ENCODE data around the gene PSMD14.

PSMD14 gene

DNA sequence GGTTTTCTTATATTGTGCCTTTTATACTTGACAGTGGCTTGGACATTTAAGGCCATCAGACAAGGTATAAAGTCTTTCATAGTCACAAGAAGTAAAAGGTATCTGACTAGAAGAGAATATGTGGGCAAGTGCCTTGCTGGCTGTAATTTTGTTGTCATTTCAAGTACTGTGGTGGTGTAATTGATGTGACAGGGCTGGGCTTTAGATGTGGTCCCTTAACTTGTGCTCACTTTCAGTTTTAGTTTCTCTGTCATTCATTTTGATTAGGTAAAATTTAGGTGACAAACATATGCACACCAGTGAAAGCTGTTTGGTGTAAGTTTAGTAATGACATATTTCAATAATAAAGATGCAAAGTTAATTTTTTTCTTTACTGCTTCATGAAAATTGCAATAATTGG, 76.6 kb downstream of the PSMD14 start:
- DNase-seq (ENCODE audit: low spot score): no peak

DNA sequence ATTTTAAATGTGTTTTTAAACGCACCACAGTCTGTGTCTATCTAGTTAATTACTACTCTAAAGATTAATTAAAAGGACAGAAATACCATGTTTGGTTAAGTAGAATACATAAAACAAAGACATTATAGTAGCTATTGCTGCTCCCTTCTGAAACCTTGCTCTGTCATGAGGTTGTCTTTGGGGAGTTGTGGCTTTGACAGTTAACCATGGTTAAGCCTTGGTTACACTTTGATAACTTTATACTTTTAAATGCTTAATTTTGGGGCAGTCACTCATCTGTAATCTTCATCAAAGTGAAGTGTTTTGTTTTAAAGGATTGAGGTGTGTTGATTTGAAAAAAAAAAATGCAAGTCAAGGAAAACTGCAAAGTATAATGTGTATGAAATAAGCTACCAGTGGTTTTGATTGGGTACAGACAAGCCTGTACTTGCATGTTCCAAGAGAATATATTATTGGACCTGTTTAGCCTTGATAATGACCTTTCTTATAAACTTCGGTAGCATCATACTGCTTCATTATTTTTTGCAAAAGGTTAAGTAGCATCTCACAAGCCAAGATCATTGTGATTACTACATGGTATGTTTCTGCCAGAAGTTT, 78.1 kb downstream of the PSMD14 start:
- DNase-seq (ENCODE audit: low spot score): no peak

DNA sequence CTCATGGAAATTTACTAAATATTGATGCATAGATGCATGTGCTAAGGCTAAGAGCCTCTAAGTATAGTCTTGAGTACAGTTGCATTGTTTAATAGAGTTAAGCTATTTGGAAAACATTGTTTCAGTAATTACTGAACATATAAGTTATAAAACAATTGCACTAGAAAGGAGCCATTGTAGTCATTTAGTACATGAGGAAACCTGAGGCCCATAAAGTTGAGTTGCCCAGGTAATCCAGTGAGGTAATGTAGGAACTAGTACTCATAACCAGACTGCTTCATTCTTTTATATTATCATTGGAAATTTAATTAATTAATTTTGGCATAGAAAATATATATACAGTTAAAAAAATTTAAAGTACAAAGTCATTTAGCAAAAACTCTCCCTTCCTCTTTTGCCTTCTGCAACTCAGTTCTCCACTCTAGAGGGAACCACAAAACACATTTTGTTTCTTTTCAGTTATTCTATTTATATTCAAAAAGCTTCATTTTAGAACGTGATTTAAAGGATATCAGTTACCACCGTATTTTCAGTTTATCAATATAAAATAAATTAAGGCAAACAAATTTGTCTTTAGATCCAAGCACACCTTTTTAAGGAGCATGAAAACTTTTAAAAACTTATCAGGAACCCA, 80.0 kb downstream of the PSMD14 start:
- DNase-seq (ENCODE audit: low spot score): no peak

DNA sequence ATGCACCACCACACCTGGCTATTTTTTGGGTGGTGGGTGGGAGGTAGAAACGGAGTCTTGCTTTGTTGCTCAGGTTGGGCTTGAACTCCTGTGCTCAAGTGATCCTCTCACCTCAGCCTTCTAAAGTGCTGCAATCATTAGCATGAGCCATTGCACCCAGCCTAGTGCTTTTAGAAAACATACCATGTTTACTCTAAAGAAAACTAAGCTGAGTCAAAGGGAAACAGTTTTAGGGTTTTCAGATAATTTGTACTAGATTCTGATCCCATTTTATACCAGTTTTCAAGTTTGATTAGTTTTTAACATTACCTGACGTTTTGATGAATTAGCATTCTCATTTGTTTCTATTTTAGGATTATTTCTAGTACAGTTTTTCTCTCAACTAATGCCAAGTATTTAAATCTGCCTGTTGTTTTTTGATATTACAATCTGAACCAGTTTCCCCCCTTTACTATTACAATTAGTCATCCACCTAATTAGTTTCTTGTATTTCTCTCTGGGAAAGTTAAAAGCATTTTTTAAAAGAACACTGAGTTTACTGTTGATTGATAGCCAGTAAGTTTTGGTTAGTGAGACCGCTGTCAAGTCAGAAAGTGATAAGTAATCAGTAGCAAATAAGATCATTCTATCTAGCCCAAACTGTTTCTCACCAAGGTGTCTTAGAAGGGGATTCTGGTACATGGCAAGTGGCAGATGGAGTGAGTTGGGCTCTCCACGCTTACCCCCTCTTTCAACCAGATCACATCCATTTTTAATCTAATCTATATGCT, 83.7 kb downstream of the PSMD14 start:
- no peak for DNase-seq (ENCODE audit: low spot score)

DNA sequence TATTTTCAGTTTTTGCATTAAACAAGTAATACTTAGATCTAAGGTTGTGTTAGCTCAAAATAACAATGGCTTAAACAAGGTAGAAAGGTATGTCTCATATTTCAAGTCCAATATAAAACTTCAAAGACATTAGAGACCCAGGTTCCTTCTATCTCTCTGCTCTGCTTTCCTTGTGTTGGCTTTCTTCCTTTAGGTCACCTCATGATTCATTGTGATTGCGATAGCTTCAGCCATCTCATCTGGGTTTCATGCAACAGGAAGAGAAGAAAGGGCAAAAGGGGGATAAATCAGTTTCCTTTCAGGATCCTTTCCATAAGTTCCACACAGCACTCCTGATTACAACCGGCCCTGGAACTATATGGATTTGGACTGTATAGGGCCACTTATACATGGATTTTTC, 91.9 kb downstream of the PSMD14 start:
- peak; percentile 41 for DNase-seq (ENCODE audit: low spot score)

DNA sequence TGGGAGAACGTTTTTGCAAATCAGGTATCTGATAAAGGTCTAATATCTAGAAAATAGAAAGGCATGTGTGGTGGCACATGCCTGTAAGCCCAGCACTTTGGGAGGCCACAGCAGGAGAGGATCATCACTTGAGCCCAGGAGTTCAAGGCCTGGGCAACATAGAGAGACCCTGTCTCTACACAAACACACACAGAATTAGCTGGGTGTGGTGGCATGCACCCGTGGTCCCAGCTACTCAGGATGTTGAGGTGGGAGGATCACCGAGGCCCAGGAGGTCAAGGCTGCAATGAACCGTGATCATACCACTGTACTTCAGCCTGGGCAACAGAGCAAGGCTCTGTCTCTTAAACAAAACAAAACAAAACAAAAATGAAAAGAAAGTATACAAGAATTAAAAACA, 94.1 kb downstream of the PSMD14 start:
- DNase-seq (ENCODE audit: low spot score): no peak

DNA sequence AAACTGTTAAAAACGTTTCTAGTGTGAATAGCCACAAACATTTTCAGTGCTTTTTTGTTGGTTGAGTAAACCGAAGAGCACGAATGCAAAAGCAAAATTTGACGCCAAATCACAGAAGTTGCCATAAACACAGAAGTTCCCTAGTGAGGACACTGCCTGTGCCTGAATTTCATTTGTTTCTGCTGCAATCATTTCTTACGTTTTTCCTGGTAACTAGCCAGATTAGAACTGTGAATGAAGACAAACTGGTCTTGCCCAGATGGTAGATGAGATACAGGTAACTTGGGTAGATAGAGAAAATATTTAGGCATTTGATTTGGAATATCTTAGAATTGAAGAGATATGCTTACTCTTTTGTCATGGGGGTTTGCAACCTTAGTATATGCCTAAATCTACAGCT, 98.1 kb downstream of the PSMD14 start:
- no peak for DNase-seq (ENCODE audit: low spot score)

DNA sequence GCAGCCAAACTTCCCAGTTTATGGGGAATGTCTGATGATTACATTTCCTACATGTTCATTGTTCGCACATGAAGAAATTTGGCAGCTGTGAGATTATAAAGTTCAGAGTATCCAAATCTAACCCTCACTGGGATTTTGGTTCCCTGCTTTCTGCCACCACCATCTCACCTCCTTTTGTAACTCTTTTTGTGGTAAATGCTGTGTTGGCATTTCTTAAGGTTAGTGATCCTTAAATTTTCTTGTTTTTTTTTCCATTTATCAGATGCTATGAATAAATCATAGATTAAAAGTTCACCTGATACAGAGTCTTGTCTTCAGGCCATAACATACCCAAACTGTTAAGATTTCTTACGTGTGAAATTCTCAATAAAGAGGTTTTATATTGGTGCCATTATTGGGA, 99.4 kb downstream of the PSMD14 start:
- no peak for DNase-seq (ENCODE audit: low spot score)

DNA sequence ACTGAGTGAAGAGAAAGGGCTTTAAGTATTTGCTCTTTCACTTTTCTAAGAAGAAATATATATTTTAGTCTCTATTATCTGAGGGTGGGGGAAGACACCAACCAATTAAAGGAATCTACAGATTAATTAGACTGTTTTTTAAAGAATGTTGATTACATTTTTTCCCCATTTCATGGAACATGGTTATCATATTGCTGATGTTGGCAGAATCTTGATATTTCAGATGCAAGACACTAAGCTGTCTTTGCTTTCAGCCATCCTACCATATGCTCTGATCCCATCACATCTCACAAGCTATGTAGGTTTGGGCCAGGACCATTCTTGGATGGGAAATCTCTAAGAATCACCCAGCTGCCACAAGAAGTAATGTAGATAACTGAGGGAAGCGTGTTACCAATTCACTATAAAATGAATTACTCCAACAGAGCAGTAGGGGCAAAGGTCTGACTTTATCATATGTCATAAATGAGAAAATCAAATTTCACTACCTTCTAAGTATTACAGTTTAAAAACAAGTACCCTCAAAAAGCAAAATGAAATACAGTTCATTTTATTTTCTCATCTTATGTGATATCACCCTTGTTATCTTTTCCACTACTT, 101.2 kb downstream of the PSMD14 start:
- no peak for DNase-seq (ENCODE audit: low spot score)

DNA sequence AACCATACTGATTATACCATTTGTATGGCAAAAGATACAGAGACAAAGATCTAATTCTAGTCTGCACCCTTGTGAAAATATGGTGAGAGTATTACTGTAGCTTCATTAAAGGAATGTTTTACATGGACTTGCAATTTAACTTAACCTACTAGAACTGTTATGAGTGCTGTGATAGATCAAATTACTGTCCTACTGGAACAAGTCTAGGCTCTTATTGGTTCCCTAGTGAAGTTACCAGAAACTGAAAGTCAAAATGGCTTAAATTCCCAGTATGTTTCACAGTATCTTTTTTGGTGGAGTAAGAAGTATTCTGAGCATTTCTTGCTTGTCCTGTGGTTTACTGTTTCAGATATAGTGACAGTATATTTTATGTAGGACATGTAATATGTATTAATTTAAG, 104.1 kb downstream of the PSMD14 start:
- no peak for DNase-seq (ENCODE audit: low spot score)

DNA sequence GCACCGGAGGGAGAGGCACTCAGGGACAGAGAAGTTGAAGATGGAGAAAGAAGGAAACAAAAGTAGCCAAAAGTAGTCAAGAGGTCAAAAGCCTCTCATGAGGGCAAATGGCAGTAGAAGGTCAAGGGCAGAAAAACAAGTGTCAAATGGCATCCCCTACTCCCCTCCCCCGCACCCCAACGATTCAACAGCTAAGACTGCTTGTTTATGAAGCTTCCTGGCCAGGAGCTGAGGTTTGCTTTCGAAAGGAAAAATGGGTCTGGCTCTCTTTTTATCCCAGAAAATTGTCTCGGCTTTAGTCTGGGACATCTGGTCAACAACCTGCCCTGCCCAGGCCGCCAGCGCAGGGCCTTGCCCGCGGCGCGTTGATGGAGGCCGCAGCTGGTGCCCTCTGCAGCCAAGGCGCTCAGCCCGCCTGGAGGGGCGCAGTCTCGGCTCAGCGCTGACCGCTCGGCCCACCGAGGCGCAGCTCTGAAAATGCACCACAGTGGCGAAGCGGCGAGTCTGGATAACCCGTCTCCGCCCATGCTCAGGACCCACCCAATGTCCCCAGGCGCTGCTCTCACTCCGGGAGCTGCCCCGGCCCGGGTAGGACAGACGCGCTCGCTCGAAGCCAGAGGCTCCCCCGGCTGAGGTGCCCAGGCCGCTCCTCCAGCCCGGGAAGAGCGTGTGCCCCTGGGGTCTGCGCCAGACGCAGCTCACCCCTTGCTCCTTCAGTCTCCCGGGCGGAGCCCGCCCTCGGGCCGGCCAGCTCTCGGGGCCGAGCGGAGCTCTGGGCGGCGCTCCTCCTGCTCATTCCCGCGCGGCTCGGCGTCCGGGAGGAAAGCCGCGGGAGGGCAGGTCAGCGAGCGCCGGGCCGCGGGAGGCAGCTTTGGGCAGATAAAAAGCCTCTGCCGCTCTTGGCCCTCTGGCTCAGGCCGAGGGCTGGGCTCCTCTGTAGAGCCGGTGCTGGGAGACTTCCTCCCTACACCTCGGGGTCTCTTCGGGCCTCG, 106.1 kb downstream of the PSMD14 start:
- peak; percentile 67 for DNase-seq (ENCODE audit: low spot score)

DNA sequence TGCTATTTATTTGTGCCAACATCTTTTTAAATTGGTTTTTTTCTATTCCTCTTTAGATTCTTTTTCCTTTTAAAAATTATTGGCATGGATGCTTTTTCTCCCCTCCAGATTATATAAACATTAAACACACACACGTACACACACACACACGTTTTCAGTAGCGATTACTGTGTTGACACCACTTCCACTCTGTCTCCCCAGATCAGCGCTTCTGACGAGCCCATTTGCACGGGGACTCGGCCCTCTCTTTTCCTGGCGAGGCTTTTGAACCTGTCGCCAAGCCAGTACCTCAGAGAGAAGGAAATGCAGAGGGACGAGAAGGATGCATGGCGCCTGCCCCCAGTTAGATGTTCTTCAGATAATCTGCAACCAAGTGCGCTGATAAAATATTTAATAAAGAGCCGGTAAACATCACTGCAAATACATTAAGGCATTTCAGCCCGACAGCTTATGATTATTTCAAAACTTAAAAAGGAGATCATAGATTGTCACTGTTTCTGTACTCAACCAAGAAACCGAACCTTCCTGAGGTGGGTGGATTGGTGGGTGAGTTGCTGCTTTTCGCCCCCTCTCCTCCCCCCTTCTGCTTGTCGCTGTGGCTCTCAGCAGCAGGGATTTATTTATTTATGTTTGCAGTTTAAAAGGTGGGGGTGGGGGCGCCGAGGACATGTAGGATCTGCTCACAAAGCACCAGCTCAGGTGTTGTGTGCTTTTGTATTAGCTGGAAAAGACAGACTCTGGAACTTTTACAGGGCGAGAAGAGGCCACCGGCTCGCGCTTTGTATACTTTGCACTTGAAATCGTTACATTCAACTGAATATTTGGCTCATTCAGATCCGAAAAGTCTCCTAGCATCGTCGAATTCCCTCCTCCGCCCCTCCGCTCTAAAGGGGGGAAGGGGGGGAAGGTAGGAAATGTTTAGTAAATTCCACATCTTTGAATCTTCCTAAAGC, 107.1 kb downstream of the PSMD14 start:
- DNase-seq (ENCODE audit: low spot score): no peak

DNA sequence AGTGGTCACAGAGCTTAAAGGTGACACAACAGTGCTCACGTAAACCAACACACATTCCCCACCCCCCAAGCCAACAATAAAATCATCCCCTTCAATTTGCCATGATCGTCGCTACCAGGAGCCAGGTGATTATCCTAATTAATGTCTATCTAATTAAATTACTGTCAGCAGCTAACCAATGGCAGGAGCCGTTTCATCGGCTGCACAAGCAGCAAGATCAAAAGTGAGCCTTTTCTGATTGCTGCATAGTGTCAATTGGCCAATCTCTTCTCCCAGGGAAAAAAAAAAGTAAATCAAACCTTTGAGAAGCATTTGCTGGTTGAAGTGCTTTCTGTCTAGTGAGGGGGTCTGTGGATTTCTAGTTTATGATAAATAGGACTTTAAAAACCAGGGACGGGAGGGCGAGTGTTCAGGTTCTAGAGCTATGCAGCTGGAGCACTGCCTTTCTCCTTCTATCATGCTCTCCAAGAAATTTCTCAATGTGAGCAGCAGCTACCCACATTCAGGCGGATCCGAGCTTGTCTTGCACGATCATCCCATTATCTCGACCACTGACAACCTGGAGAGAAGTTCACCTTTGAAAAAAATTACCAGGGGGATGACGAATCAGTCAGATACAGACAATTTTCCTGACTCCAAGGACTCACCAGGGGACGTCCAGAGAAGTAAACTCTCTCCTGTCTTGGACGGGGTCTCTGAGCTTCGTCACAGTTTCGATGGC, 107.9 kb downstream of the PSMD14 start, which contains the start of gene TBR1:
Gene TBR1 (plus strand): TSS at position 311 of the 721 bp plus-strand sequence. CDS start 114 bp downstream, at position 425.
- no peak for DNase-seq (ENCODE audit: low spot score)

DNA sequence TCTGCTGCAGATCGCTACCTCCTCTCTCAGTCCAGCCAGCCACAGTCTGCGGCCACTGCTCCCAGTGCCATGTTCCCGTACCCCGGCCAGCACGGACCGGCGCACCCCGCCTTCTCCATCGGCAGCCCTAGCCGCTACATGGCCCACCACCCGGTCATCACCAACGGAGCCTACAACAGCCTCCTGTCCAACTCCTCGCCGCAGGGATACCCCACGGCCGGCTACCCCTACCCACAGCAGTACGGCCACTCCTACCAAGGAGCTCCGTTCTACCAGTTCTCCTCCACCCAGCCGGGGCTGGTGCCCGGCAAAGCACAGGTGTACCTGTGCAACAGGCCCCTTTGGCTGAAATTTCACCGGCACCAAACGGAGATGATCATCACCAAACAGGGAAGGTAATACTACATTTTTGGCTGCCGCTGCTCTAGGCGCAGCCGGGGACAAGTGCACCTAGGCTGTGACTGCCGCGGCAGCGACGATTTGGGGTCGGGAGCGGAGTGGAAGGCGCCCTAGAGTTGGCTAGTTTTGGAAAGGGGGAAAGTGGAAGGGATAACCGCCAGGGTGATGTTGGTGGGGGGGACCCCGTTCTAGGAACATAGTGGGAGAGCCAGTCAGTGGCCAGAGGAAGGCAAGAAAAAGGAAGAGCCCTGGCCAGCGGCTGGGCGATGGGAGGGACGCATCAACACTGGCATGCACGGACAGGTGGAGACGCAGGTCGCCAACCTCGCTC, 108.6 kb downstream of the PSMD14 start:
- no peak for DNase-seq (ENCODE audit: low spot score)

DNA sequence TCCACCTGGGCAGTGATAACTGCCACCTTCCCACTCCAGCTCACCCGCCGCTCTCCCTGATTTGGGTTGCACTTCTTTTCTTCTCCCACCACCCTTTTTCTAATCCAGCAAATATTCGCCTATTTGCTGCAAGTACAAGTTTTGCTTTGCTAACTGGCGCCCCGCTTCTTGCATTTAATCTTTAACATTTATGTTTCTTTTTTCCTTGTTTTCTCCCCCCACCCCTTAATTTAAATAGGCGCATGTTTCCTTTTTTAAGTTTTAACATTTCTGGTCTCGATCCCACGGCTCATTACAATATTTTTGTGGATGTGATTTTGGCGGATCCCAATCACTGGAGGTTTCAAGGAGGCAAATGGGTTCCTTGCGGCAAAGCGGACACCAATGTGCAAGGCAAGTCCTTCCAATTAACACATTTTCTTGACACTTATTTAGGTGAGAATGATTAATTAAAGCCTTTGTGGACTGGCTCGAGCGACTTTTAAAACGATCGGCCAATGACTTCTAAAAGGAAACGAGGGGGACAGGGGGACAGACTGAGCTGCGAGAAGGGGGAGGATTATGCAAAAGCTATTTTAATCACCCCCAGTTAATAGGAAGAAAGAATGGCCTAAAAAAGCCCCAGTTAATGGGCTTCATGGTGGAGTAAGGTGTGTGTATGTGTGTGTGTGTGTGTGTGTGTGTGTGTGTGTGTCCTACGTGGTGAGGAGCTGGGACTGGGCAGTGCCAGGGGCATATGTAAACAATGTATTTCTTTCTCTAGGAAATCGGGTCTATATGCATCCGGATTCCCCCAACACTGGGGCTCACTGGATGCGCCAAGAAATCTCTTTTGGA, 109.4 kb downstream of the PSMD14 start:
- DNase-seq (ENCODE audit: low spot score): no peak

DNA sequence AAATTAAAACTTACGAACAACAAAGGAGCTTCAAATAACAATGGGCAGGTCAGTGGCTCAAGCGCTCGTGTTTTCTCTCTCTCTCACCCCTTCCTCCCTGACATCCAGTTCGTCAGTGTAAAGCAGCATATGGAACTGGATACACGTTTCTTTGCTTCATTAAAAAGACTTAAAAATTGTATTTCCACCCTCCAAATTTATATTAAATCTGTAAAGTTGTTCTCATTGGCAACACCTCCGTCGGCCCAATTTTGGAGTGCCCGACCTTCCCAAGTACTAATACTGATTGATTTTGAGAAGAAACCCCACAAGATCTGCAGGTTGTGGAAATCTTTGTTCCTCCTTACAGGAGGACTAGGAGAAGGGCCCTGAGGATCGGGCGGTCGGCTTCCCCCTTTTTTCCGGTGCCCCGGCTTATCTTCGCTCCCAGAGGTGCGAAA, 110.1 kb downstream of the PSMD14 start:
- no peak for DNase-seq (ENCODE audit: low spot score)

DNA sequence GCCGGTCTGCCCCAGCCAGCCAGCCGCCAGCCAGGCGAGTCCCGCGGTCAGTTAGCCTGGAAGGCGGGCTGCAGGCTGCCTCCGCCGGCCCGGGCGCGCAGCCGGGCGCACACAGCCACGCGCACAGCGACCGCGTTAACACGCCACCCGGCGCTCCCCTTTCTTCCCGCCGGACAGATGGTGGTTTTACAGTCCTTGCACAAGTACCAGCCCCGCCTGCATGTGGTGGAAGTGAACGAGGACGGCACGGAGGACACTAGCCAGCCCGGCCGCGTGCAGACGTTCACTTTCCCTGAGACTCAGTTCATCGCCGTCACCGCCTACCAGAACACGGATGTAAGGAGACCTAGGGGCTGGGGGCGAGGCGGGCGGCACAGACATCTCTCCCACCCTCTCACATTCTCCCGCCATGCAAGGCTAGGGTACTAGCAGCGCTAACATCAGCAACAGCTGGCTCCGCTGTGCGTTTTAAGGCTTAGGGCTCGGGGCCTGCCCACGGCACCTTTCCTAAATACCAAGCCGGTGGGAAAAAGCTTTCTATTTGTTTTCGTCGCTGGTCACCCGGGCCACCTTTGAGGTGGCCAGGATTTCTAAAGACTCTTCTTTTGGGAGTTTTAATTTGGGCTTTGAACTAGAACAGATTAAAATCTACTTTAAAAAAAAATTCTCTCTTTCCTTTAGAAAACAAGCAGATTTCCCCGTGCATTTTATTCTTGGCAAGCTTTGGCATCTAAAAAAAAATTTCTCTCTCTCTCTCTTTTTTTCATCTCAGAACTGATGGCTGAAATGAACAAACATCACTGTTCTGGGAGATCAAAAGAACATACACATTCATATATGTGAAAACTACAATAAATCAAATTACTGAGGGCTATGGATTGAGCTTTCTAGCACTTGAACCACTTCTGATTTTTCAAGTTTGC, 110.8 kb downstream of the PSMD14 start:
- no peak for DNase-seq (ENCODE audit: low spot score)

Data from RKO (cell line).